ENCODE data around the gene STPG2.

DNA sequence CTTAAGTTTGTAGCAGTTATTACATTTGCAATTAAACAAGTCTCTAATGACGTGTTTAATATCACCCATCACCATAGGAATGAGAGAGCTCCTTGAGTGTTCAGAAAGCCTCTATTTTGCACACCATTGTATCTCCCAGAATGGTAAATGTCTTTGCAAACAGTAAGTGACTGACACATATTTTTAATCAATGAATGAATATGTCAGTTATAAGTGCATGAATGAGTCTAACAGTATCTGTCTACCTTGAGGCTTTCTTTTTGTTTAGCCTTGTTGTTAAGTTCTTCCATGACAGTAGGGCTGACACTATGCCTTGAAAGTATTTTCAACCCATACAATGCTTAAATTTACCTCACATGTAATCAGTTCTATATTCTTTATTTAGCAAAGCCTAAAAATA, 292.2 kb downstream of the STPG2 start:
- TF ChIP-seq, protein P1, sequence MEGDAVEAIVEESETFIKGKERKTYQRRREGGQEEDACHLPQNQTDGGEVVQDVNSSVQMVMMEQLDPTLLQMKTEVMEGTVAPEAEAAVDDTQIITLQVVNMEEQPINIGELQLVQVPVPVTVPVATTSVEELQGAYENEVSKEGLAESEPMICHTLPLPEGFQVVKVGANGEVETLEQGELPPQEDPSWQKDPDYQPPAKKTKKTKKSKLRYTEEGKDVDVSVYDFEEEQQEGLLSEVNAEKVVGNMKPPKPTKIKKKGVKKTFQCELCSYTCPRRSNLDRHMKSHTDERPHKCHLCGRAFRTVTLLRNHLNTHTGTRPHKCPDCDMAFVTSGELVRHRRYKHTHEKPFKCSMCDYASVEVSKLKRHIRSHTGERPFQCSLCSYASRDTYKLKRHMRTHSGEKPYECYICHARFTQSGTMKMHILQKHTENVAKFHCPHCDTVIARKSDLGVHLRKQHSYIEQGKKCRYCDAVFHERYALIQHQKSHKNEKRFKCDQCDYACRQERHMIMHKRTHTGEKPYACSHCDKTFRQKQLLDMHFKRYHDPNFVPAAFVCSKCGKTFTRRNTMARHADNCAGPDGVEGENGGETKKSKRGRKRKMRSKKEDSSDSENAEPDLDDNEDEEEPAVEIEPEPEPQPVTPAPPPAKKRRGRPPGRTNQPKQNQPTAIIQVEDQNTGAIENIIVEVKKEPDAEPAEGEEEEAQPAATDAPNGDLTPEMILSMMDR (IDR thresholded peaks at IDR 0.05) = no peak
- no peak for TF ChIP-seq POLR2A (IDR thresholded peaks at IDR 0.05)
- no peak for TF ChIP-seq EP300 (IDR thresholded peaks at IDR 0.05)
